ENCODE results near the gene SLC9A7. TPM values are rescaled to one million over a fixed set of nuclear protein-coding genes. Genes with fewer than 3 reads are reported as not detected.

The SLC9A7 gene
- total RNA-seq, 4 donors from 2014 or later, result 0.82 to 29.2 (median 2.3) TPM

DNA sequence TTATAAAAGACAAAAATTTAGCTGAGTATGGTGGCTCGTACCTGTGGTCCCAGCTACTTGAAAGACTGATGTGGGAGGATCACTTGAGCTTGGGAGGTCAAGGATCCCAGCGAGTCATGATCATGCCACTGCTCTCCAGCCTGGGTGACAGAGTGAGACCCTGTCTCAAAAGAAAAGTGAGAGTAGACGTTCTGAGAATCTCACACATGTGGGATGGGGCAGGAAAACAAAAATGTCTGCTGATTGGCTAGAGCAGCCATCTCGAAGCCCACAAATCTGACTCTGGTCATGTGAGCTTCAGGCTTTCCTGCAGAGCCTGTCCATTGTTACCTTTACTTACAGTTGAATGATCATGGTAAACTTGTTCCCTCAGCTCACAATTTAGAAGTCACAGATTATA lies 23.1 kb upstream of the SLC9A7 start:
- Histone ChIP-seq H3K27me3 (no peaks in the 10 kb centered on the region), H3K9me3 (no peaks in the 10 kb centered on the region), H3K4me1 (no peaks in the 10 kb centered on the region), H3K36me3 (no peaks in the 10 kb centered on the region), H3K27ac (no peak overlapping the region), H3K4me3 (no peak overlapping the region)
- in situ Hi-C loops (cut with MboI; ENCODE audit: low pct_ligation_motif_present in 1 of 4, low pct_unique_long_range_greater_than_20kb in 1 of 4, low sequenced_read_pairs in 3 of 4), result loop anchor here in 1 of 4 donors (25.0 kb wide), 1 partner anchor 220 kb away; the partner anchor contains the start of gene CHST7
- TF ChIP-seq POLR2AphosphoS5 (IDR thresholded peaks at IDR 0.05), result no peak
- TF ChIP-seq EP300 (IDR thresholded peaks at IDR 0.05; ENCODE audit: low read depth), result no peak
- no peak for TF ChIP-seq POLR2A (IDR thresholded peaks at IDR 0.05)
- no peak for TF ChIP-seq CTCF (IDR thresholded peaks at IDR 0.05)
- DNase-seq, result no peak
- WGBS, 2 donors (ENCODE audit: low coverage in 1 of 2), result 64 to 100% methylated on average over 1 to 4 of the region's 4 CpGs
- intact Hi-C loops (cut with DNase I; ENCODE audit: low total_unique reads), result no loop called here

- DNase-seq, result no peak
- Histone ChIP-seq H3K27ac (no peak overlapping the region), H3K36me3 (no peaks in the 10 kb centered on the region), H3K4me1 (no peaks in the 10 kb centered on the region), H3K4me3 (no peak overlapping the region), H3K27me3 (no peaks in the 10 kb centered on the region), H3K9me3 (no peaks in the 10 kb centered on the region)
- WGBS, 2 donors (ENCODE audit: low coverage in 1 of 2), result 33 to 51% methylated on average over 6 to 7 of the region's 7 CpGs
- TF ChIP-seq CTCF (IDR thresholded peaks at IDR 0.05) (no peak), POLR2AphosphoS5 (IDR thresholded peaks at IDR 0.05) (no peak), EP300 (IDR thresholded peaks at IDR 0.05; ENCODE audit: low read depth) (no peak), POLR2A (IDR thresholded peaks at IDR 0.05) (no peak)
- intact Hi-C loops (cut with DNase I; ENCODE audit: low total_unique reads), result no loop called here
- in situ Hi-C loops (cut with MboI; ENCODE audit: low pct_ligation_motif_present in 1 of 4, low pct_unique_long_range_greater_than_20kb in 1 of 4, low sequenced_read_pairs in 3 of 4), result loop anchor here in 1 of 4 donors (25.0 kb wide), 1 partner anchor 216 kb away; the partner anchor contains the start of gene CHST7
Measured at GRCh38 chrX:46777971-46778810, 19.3 kb upstream of the SLC9A7 start.

- in situ Hi-C loops (cut with MboI; ENCODE audit: low pct_ligation_motif_present in 1 of 4, low pct_unique_long_range_greater_than_20kb in 1 of 4, low sequenced_read_pairs in 3 of 4) (no loop called here), intact Hi-C loops (cut with DNase I; ENCODE audit: low total_unique reads) (no loop called here)
- H3K27me3 ChIP-seq, result no peaks in the 10 kb centered on the region
- no peaks in the 10 kb centered on the region for H3K4me1 ChIP-seq
- DNase-seq, result no peak
- WGBS, 2 donors (ENCODE audit: low coverage in 1 of 2), result 29% methylated on average over 1 of the region's 1 CpG; no CpG with 5 or more reads in 1 of the 2 donors
- H3K27ac ChIP-seq, result no peak overlapping the region
- no peaks in the 10 kb centered on the region for H3K9me3 ChIP-seq
- no peaks in the 10 kb centered on the region for H3K36me3 ChIP-seq
- no peak overlapping the region for H3K4me3 ChIP-seq
- TF ChIP-seq CTCF (IDR thresholded peaks at IDR 0.05) (no peak), EP300 (IDR thresholded peaks at IDR 0.05; ENCODE audit: low read depth) (no peak), POLR2A (IDR thresholded peaks at IDR 0.05) (no peak), POLR2AphosphoS5 (IDR thresholded peaks at IDR 0.05) (no peak)
Measured at GRCh38 chrX:46770817-46771163, 11.9 kb upstream of the SLC9A7 start.

GRCh38 chrX:46770000-46770816 lies 11.3 kb upstream of the SLC9A7 start:
- in situ Hi-C loops (cut with MboI; ENCODE audit: low pct_ligation_motif_present in 1 of 4, low pct_unique_long_range_greater_than_20kb in 1 of 4, low sequenced_read_pairs in 3 of 4), result no loop called here
- H3K36me3 ChIP-seq, result no peaks in the 10 kb centered on the region
- no peak overlapping the region for H3K27ac ChIP-seq
- TF ChIP-seq EP300 (IDR thresholded peaks at IDR 0.05; ENCODE audit: low read depth) (no peak), CTCF (IDR thresholded peaks at IDR 0.05) (no peak), POLR2AphosphoS5 (IDR thresholded peaks at IDR 0.05) (no peak), POLR2A (IDR thresholded peaks at IDR 0.05) (no peak)
- no peaks in the 10 kb centered on the region for H3K4me1 ChIP-seq
- H3K27me3 ChIP-seq, result no peaks in the 10 kb centered on the region
- H3K4me3 ChIP-seq, result no peak overlapping the region
- intact Hi-C loops (cut with DNase I; ENCODE audit: low total_unique reads), result no loop called here
- WGBS, 2 donors (ENCODE audit: low coverage in 1 of 2), result 60% methylated on average over 4 of the region's 4 CpGs; no CpG with 5 or more reads in 1 of the 2 donors
- no peaks in the 10 kb centered on the region for H3K9me3 ChIP-seq
- DNase-seq, result no peak

All from transverse colon (tissue), 4 donors.